ENCODE results near the gene ABCA6.
A peak's percentile ranks its signal among the peaks of the same experiment; 100 is the strongest.
"Not testable (repeated sequence)": the region's sequence is repeated elsewhere in the genome, so short reads cannot be mapped to it uniquely, and the experiment has no call there.

The ABCA6 gene

GRCh38 chr17:69073392-69073791 is 68.3 kb downstream of the ABCA6 start:
- DNase-seq (ENCODE audit: low spot score): not testable (repeated sequence)

DNA sequence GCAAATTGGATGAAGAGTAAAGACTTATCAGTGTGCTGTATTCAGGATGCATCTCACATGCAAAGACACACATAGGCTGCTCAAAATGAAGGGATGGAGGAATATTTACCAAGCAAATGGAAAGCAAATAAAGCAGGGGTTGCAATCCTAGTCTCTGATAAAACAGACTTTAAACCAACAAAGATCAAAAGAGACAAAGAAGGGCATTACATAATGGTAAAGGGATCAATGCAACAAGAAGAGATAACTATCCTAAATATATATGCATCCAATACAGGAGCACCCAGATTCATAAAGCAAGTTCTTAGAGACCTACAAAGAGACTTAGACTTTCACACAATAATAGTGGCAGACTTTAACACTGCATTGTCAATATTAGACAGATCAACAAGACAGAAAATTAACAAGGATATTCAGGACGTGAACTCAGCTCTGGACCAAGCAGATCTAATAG is 68.9 kb downstream of the ABCA6 start:
- not testable (repeated sequence) for DNase-seq (ENCODE audit: low spot score)

DNA sequence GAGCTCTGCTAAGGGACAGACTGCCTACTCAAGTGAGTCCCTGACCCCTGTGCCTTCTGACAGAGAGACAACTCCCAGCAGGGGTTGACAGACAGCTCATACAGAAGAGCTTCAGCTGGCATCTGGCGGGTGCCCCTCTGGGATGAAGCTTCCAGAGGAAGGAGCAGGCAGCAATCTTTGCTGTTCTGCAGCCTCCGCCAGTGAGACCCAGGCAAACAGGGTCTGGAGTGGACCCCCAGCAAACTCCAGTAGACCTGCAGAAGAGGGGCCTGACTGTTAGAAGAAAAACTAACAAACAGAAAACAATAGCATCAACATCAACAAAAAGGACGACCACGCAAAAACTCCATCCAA is 70.5 kb downstream of the ABCA6 start:
- not testable (repeated sequence) for DNase-seq (ENCODE audit: low spot score)

DNA sequence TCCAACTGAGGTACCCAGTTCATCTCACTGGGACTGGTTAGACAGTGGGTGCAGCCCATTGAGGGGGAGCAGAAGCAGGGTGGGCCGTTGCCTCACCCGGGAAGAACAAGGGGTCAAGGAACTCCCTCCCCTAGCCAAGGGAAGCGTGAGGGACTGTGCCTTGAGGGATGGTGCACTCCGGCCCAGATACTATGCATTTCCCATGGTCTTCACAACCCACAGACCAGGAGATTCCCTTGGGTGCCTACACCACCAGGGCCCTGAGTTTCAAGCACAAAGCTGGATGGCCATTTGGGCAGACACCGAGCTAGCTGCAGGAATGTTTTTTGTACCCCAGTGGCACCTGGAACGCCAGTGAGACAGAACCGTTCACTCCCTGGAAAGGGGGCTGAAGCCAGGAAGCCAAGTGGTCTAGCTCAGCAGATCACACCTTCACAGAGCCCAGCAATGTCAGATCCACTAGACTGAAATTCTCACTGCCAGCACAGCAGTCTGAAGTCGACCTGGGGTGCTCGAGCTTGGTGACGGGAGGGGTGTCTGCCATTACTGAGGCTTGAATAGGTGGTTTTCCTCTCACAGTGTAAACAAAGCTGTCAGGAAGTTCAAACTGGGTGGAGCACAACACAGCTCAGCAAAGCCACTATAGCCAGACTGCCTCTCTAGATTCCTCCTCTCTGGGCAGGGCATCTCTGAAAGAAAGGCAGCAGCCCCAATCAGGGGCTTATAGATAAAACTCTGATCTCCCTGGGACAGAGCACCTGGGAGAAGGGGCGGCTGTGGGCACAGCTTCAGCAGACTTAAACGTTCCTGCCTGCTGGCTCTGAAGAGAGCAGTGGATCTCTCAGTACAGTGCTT is 71.1 kb downstream of the ABCA6 start:
- DNase-seq (ENCODE audit: low spot score): not testable (repeated sequence)

DNA sequence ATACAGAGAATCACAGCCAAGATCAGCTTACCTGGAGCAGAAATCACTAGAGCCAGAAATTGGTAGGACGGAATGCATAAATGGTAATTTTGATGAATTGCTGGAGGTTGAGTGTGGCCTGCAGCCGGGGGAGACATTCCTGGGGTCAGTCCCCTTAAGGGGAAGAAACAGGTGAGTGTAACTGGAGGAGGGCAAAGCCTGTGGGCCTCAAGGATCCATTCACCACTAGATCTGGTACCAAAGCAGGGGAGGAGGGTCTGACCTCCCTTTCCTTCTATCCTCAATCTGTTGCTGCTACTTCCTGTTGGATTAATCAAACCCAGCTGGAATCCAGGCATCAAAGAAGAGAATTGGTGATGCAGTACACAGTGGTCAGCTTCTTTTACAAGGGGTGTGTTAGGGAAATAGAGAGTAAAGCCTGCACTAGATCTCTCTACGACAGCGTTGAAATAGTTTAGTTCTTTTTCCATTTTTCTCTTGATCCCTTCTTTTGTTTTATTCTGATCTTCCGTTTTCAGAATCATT is 72.4 kb downstream of the ABCA6 start:
- DNase-seq (ENCODE audit: low spot score): no peak

GRCh38 chr17:69067274-69068047 is 74.2 kb downstream of the ABCA6 start:
- DNase-seq (ENCODE audit: low spot score): no peak

GRCh38 chr17:69066482-69066881 is 75.2 kb downstream of the ABCA6 start:
- no peak for DNase-seq (ENCODE audit: low spot score)

DNA sequence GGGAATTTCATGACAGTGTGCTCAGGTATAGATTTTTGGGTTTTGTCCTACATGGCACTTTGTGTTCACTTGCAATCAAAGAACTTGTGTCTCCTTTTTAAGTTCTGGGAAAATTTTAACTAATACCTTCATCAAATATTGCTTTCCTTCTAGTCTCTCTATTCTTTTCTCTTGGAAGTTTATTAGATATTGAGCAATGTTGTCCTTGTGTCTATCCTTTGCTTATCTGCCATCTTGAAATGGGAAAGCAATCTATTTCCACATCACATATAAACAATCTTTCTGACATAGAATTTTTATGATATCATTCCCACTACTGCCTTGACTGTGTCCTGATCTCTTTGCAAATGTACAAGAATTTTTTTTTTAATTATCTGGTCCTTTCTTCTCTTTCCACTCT is 76.6 kb downstream of the ABCA6 start:
- no peak for DNase-seq (ENCODE audit: low spot score)

DNA sequence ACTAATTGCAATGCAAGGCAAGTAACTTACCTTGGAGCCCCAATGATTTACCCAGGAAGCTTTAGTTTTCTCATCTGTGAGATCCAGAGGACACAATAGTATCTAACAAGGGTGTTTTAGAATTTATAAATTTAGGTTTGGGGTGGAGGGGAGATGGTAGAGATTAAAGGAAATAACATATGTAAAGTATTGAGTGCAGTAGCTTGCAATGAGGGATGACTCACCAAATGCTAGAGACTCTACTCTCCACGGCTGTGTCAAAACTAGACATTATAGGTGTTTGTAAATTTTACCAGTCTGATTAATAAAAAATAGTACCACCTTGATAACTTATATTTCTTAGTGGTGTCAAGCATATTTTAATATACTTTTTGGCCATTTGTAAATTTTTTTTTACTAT is 77.2 kb downstream of the ABCA6 start:
- no peak for DNase-seq (ENCODE audit: low spot score)

DNA sequence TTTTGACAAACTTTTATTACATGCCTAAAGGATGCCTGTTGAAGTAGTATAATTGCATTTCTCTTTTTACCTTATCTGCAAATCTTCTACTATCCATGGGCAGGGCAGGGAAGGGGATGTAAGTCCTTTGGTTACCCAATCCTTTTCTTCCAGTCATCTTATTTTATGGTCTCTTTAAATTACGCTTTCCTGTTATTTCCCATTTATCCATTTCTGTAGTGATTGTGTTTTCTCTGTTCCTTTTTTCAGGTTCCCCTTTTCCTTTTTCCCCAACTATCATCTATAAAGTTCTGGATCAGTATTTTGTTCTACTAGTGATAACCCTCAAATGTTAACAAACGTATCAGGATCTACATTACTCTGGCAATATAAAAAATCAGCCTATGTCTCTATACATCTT is 77.7 kb downstream of the ABCA6 start:
- DNase-seq (ENCODE audit: low spot score): no peak

- DNase-seq (ENCODE audit: low spot score): no peak
Observed at GRCh38 chr17:69062860-69063581, 78.7 kb downstream of the ABCA6 start.

DNA sequence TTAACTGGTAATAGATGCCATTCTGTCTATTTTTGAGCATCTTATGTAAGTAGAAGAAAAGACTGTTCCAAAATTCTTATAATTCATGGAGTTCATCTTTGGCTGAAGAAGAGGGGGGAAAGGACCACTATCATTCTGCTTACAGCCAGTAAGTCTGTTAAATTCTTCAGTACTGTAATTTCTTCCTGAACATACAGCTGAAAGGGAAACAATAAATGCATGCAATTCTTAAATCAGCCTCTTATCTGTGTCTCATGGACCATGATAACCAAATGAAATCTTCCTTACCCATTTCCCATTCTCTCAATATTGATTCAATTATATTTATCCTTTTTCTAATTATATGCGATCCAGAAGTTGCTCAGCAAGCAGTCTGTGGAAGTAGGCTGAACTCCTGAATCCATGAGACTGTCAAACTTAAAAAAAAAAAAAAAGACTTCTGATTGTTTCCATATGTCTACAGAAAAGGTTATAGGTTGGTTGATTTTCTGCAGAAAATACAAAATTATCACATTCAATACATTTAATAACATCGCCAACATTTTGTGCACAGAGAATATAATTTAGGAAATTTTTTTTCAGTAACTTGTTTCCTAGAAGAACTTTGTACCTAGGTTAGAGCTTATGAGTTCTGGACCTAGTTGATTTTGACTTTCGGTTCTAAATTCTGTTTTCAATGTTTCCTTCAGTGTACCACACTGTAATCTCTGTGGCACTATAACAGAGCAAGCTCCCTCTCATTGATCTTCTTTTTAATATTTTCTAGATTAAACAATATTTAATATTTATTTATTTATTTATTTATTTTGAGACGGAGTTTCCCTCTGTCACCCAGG is 79.8 kb downstream of the ABCA6 start:
- no peak for DNase-seq (ENCODE audit: low spot score)

GRCh38 chr17:69060822-69061221 is 80.9 kb downstream of the ABCA6 start, which contains the start of gene ABCA9:
ABCA9 (minus strand) TSS chr17:69060927; CDS start chr17:69051126, 9,801 bp downstream.
- DNase-seq (ENCODE audit: low spot score): peak; percentile 30

GRCh38 chr17:69059458-69060175 is 82.1 kb downstream of the ABCA6 start:
- no peak for DNase-seq (ENCODE audit: low spot score)

DNA sequence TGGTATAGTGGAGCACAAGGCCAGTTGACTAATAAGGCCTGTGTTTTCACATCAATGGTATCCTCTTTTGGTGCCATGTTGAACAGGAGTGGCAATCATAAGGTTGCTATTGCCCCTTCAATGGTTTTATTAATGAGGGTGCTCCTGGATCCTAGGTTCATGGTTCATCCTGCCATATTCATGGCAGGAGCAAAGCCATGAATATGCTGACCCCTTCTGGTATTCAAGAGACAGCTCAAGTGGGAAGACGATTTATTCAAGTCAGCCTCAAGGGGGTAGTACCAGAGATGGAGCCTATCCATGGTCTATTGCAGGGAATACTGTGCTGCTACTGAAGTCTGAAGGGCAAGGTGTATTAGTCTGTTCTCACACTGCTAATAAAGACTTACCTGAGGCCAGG is 83.5 kb downstream of the ABCA6 start:
- no peak for DNase-seq (ENCODE audit: low spot score)

DNA sequence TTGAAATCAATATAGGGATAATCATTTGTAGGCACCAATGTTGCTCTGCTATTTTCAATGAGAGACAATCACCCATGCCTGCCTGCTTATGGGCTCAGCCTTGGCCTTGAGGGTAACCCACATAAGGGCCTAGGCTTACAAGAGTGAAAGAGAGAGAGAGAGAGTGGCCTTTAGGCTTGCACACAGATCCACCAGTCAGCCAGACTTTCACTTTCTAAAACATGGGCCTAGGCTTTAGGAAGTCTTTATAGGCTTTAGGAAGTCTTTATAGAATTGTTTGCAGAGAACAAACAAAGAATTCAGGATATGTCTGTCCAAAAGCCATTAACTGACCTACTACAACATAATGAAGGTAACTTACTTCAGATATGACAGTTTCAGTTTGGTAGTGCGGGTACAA is 84.4 kb downstream of the ABCA6 start:
- DNase-seq (ENCODE audit: low spot score): no peak

DNA sequence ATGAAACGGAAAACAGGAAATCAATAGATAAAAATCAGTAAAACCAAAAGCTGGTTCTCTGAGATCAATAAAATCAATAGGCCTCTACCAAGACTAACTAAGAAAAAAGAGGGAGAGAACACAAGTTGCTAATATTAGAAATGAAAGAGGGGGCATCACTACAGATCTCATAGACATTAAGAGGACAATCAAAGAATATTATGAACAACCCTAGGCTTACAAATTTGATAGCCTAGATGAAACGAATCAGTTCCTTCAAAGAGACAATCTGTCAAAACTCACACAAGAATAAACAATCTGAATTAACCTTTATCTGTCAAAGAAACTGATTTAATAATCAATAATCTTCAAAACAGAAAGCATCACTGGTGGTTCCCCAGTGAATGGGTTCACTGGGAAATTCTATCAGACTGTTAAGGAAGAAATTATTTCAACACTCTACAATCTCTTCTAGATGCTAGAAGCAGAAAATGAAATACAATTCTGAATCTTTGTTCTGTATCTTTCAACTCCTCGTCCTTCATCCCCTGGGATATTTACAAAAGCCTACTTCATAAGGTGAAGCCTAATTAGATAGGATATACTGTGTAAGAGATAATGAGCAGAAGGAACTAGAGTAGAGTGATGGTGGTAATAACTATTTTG is 85.4 kb downstream of the ABCA6 start:
- no peak for DNase-seq (ENCODE audit: low spot score)

DNA sequence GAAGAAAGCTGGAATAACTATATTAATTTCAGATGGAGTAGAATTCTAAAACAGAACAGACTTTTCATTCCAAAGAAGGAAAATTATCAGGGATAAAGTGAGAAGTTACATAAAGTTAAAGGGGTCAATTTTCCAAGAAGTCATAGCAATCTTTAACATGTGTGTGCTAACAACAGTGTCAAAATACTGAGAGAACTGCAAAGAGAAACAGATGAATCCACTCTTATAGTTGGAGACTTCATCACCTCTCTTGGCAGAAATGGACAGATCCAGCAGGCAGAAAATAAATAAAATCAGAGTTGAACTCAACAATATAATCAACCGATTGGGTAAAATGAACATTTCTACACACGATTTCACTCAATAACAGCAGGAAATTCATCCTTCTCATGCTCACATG is 86.4 kb downstream of the ABCA6 start:
- no peak for DNase-seq (ENCODE audit: low spot score)

DNA sequence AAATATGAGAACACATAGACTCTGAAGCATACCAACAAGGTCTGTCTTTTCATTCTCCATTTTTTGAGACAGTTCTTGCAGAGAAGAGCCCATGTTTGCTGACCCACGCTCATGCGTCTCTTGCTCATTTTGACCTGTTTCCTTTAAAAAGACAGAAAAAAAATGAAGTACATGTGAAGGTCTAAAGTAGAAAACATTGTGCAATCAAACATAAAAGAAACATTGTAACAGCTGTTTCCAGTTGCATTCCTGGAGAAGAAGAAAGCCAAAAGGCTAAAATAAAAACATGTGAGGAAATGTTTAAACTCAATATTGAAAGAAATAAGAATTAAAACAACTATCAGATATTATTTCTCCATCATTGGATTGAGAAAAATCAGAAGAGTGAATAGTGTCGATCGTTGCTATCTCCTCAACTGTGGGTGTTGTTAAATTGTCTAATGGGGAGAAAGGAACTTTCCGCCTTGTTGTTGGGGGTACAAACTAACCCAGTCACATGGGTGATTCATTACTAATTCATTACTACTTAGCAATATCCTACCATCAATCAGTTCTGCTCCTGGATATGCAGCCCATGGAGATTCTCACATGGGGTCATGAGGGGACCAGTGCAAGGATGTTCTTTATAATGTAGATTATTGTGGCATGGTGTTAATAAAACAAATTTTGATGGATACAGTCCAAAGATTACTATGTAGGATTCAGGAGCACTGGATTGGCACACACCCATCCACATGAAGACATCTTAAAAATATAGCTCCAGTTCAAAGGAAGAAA is 90.5 kb downstream of the ABCA6 start:
- no peak for DNase-seq (ENCODE audit: low spot score)
